Muscle of leg (tissue), 16 donors: Measurements from ENCODE around the gene TAS1R2. TPM values are rescaled to one million over a fixed set of nuclear protein-coding genes. Genes with fewer than 3 reads are reported as not detected.

ENCODE experiments used
- DNase-seq: peaks from one replicate; pipeline ENCODE4 v3.0.0; 2013
- H3K27ac ChIP-seq: one replicate; pipeline ENCODE4 v1.5.1; 2013; ENCODE audit warnings: mild to moderate bottlenecking, low read length, control low read depth
- H3K27me3 ChIP-seq: one replicate; pipeline ENCODE4 v1.6.1; 2013; ENCODE audit warnings: low read length; ENCODE audit not compliant: control insufficient read depth, insufficient read depth
- H3K36me3 ChIP-seq: one replicate; pipeline ENCODE4 v1.6.1; 2013; ENCODE audit warnings: low read length; ENCODE audit not compliant: control insufficient read depth, insufficient read depth
- H3K4me1 ChIP-seq: one replicate; pipeline ENCODE4 v1.6.1; 2013; ENCODE audit warnings: low read length; ENCODE audit not compliant: control insufficient read depth, insufficient read depth
- H3K4me3 ChIP-seq: one replicate; pipeline ENCODE4 v1.5.1; 2013; ENCODE audit warnings: low read length, control low read depth
- H3K9me3 ChIP-seq: replicated peaks from 2 replicates; pipeline ENCODE4 v1.6.1; 2013; ENCODE audit warnings: low read depth, low read length; ENCODE audit not compliant: control insufficient read depth
- WGBS: methylation state at CpG from one replicate; pipeline ENCODE4 v1.1.5; 2013; ENCODE audit warnings: missing lambda C conversion rate; ENCODE audit not compliant: insufficient coverage; 5-methylcytosine and 5-hydroxymethylcytosine counted together
- long read RNA-seq, 11 donors: transcript quantifications; one replicate each; lab custom pipeline, GENCODE V29; 2026
- polyA plus RNA-seq, 8 donors: library from polyadenylated mRNA; unstranded; fragments of 120-200 nt; gene quantifications; one replicate each; pipeline versions ENCODE4 v1.2.1 to v1.2.3, GENCODE V29; 2013; ENCODE audit warnings: inconsistent platforms in 1 of 8, low replicate concordance in 1 of 8; ENCODE audit not compliant: insufficient read length in 8 of 8, insufficient read depth in 1 of 8
- total RNA-seq: library from RNA; stranded (reverse); fragments of 120-200 nt; gene quantifications from one replicate; pipeline ENCODE4 v1.2.4, GENCODE V29; 2013

Gene TAS1R2
- total RNA-seq, result not detected
- not detected for polyA plus RNA-seq
- long read RNA-seq, donor 1, result 0 reads
- long read RNA-seq, donor 2, result 0 reads
- long read RNA-seq, donor 3, result 0 reads
- long read RNA-seq, donor 4, result 0 reads
- long read RNA-seq, donor 5, result 0 reads
- long read RNA-seq, donor 6, result 0 reads
- long read RNA-seq, donor 7, result 0 reads
- long read RNA-seq, donor 8, result 0 reads
- long read RNA-seq, donor 9, result 0 reads
- long read RNA-seq, donor 10, result 0 reads
- long read RNA-seq, donor 11, result 0 reads

GRCh38 chr1:18859560-18859959 lies at the start of gene TAS1R2:
TAS1R2 (minus strand) TSS chr1:18859660; CDS start chr1:18859660, 0 bp downstream.
- no peaks in the 10 kb centered on the region for H3K4me1 ChIP-seq

GRCh38 chr1:18907917-18908845 lies 48.7 kb upstream of the TAS1R2 start:
- Histone ChIP-seq H3K4me1 (peaks cover 32% of the 10 kb centered on the region), H3K9me3 (no peaks in the 10 kb centered on the region), H3K27ac (peak overlapping the region; percentile 56), H3K36me3 (peaks cover 30% of the 10 kb centered on the region), H3K27me3 (no peaks in the 10 kb centered on the region), H3K4me3 (no peak overlapping the region)
- no peak for DNase-seq
- WGBS, result 41% methylated on average over 18 of the region's 22 CpGs

More at GRCh38 chr1:18859560-18859959, at the start of gene TAS1R2:
- no peaks in the 10 kb centered on the region for H3K9me3 ChIP-seq
- no peak within 1 kb of the TSS for H3K4me3 ChIP-seq
- no peak within 1 kb of the TSS for H3K27ac ChIP-seq
- H3K36me3 ChIP-seq, result no peaks in the 10 kb centered on the region
- no peak for DNase-seq
- peaks cover 8% of the 10 kb centered on the region for H3K27me3 ChIP-seq
- WGBS, result 48% methylated on average over 3 of the region's 4 CpGs

GRCh38 chr1:18907021-18907916 lies 47.8 kb upstream of the TAS1R2 start:
- peak overlapping the region; percentile 56 for H3K27ac ChIP-seq
- DNase-seq, result peak; percentile 79

GRCh38 chr1:18903291-18903756 lies 43.9 kb upstream of the TAS1R2 start:
- H3K4me1 ChIP-seq, result peaks cover 41% of the 10 kb centered on the region
- H3K27me3 ChIP-seq, result no peaks in the 10 kb centered on the region
- H3K9me3 ChIP-seq, result no peaks in the 10 kb centered on the region
- 44% methylated on average over 4 of the region's 8 CpGs for WGBS
- H3K36me3 ChIP-seq, result no peaks in the 10 kb centered on the region
- peak overlapping the region; percentile 68 for H3K4me3 ChIP-seq
- H3K27ac ChIP-seq, result peak overlapping the region; percentile 93
- no peak for DNase-seq

More at GRCh38 chr1:18907021-18907916, 47.8 kb upstream of the TAS1R2 start:
- H3K36me3 ChIP-seq, result peaks cover 24% of the 10 kb centered on the region
- no peaks in the 10 kb centered on the region for H3K27me3 ChIP-seq
- H3K9me3 ChIP-seq, result no peaks in the 10 kb centered on the region
- 47% methylated on average over 8 of the region's 16 CpGs for WGBS
- peaks cover 29% of the 10 kb centered on the region for H3K4me1 ChIP-seq
- no peak overlapping the region for H3K4me3 ChIP-seq

- Histone ChIP-seq H3K27ac (peak within 1 kb of the TSS; percentile 93), H3K27me3 (no peaks in the 10 kb centered on the region), H3K4me1 (peaks cover 35% of the 10 kb centered on the region), H3K36me3 (peaks cover under 1% of the 10 kb centered on the region), H3K9me3 (no peaks in the 10 kb centered on the region), H3K4me3 (peak within 1 kb of the TSS; percentile 68)
- DNase-seq, result peak; percentile 100
- WGBS, result under 1% methylated on average over 37 of the region's 55 CpGs
Observed at GRCh38 chr1:18902523-18903290, 43.2 kb upstream of the TAS1R2 start, which contains the start of gene ALDH4A1. ALDH4A1 (minus strand) TSS chr1:18902555; CDS start chr1:18902523, 32 bp downstream.

GRCh38 chr1:18901952-18902522 lies 42.6 kb upstream of the TAS1R2 start:
- H3K36me3 ChIP-seq, result peaks cover 4% of the 10 kb centered on the region
- under 1% methylated on average over 41 of the region's 44 CpGs for WGBS
- peak overlapping the region; percentile 93 for H3K27ac ChIP-seq
- peaks cover 28% of the 10 kb centered on the region for H3K4me1 ChIP-seq
- peak overlapping the region; percentile 68 for H3K4me3 ChIP-seq
- DNase-seq, result peak; percentile 59
- H3K9me3 ChIP-seq, result no peaks in the 10 kb centered on the region
- no peaks in the 10 kb centered on the region for H3K27me3 ChIP-seq

- H3K9me3 ChIP-seq, result no peaks in the 10 kb centered on the region
- 70% methylated on average over 1 of the region's 9 CpGs for WGBS
- H3K4me3 ChIP-seq, result peak overlapping the region; percentile 68
- peaks cover 5% of the 10 kb centered on the region for H3K36me3 ChIP-seq
- H3K27ac ChIP-seq, result no peak overlapping the region
- DNase-seq, result no peak
- H3K4me1 ChIP-seq, result peaks cover 27% of the 10 kb centered on the region
- no peaks in the 10 kb centered on the region for H3K27me3 ChIP-seq
Observed at GRCh38 chr1:18901147-18901951, 41.9 kb upstream of the TAS1R2 start.

GRCh38 chr1:18900303-18900841 lies 40.9 kb upstream of the TAS1R2 start:
- 29% methylated on average over 1 of the region's 10 CpGs for WGBS
- Histone ChIP-seq H3K9me3 (no peaks in the 10 kb centered on the region), H3K4me1 (peaks cover 27% of the 10 kb centered on the region), H3K4me3 (no peak overlapping the region), H3K27me3 (no peaks in the 10 kb centered on the region), H3K36me3 (peaks cover 9% of the 10 kb centered on the region), H3K27ac (no peak overlapping the region)
- DNase-seq, result no peak
